Lung microvascular endothelial cell (primary cell): Measurements from ENCODE around the gene HLA-DMB. TPM values are rescaled to one million over a fixed set of nuclear protein-coding genes. Genes with fewer than 3 reads are reported as not detected.
A peak's percentile ranks its signal among the peaks of the same experiment; 100 is the strongest.

Experiments used
- DNase-seq, 2 donors: peaks; one replicate each; pipeline versions ENCODE4 v3.0.0 to v3.0.0-alpha.2; 2010; ENCODE audit warnings: low read depth in 2 of 2
- total RNA-seq: library from RNA; depleted of rRNA; stranded (reverse); fragments of >200 nt; gene quantifications from 2 replicates; pipeline ENCODE4 v1.2.1, GENCODE V29; 2014

HLA-DMB gene
- total RNA-seq, 1 donor from 2014 or later = not detected

DNA sequence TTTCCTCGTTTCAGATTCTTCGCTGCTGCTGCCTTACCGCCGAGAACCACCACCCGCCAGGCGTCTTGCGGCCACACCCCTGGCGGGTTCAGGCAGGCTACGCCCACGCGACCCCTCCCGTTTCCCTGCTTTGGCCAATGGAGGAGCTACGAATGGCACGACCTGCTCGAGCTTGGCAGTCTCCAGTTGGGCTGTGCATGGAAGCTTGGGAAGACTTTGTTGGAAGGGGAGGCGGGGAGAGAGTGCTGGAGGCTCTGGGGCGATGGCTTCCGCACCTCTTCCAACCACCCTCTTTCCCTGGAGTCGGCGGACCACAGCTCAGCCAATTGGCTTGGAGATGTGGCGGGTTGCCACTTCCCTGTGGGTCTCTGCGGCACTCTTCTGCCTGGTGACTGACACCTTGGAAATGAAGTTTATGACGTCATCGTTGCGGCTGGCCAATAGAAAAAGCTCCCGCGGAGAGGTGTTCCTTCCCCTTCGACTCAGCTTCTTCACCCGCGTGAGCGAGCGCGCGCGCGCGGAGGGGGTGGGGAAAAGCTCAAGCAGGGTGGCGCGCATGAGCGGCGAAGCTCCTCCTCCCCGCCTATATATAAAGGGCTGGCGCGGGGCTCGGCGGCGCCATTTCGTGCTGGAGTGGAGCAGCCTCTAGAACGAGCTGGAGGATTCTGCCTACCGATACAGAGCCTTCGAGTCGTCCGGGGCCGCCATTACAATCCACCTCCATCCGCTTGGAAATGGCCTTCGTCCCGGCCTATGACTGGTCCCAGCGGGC lies 30.9 kb upstream of the HLA-DMB start:
- DNase-seq = peak; percentile 100

DNA sequence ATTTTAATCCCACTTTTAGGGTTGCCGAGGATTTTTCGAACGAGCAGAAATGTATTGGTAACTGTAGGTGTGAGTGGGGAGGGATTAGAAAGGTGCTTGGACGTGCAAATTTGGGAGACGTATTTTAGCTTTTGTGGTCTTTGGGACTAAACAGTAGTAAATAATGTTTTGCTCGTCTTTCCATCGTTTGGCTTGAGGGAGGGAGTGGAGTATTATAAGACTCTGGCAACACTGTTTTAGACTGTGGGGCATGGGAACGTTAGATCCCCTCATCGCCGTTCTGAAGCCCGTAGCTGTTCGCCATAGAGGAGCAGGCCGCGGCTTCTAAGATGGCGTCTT lies 30.4 kb upstream of the HLA-DMB start:
- DNase-seq = no peak

DNA sequence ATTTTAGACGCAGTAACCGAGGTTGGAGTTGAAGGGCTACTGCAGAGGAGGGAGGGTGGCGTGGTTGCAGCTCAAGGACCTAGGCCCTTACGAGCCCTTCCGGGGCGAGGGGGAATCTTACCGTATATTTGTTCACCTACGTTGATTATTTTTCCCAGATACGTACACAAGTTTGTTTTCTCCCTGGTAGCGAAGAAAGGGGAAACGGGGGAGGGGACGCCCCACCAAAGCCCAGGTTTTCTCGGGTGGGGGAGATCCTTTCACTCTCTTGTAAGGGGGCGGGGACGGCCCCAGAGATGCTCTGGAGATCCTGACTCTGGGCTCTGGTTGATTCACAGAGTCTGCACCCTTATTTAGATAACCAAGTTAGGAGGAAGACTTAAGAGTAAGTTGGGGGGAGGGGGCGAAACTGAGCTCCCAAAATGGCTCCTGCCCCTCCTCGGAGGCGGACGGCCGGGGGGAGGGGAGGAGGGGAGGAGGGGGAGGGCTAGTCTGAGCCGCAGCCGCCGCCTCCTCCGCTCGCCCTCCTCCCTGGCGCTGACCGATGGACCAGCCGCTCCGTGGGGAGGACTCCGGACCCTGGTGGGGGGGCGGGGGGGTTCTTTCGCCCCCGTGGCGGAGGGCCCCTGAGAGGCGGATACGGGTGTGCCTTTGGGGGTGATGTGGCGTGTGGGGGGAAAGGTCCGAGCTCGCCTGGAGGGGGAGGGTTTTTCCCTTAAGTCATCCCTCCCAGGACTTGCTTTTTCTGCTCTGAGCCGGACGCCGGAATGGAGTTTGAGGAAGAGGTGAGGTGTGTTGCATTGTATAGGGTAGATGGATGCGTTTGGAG lies 29.8 kb upstream of the HLA-DMB start:
- peak; percentile 70 to 87 for DNase-seq

DNA sequence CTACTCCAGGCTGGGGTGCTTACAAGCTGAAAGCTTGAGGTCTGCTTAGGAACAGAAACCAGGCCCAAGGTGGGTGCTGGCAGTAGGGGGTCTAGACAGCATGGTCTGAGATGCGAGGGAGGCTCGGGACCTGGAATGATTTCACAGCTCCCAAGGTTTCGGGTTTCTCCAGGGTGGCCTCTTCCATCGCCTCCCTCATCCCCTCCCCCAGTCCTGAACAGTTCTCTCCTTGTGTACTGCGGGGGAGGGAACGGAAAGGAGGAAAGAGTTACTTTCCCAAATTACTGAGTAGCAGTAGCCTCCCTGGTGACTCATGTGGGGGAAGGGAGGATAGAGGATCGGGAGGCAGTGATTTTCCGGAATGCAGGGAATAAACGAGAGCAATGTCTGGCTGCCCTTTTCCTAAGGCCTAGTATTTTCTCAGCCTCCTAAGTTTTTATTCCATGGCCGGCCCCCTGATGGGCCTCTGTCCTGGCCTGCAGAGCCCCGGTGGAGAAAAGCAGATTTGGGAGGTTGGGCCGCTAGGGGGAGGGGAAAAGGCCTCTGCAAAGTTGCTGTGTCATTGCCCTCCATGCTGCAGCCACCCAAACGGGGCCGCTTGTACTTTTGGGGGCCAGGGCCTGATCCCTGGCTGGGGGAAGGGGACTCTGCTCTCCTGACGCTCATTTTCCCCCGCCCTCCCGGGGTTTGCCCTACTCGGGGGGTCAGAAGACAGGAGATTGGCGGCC lies 29.0 kb upstream of the HLA-DMB start:
- peak; percentile 78 to 83 for DNase-seq

DNA sequence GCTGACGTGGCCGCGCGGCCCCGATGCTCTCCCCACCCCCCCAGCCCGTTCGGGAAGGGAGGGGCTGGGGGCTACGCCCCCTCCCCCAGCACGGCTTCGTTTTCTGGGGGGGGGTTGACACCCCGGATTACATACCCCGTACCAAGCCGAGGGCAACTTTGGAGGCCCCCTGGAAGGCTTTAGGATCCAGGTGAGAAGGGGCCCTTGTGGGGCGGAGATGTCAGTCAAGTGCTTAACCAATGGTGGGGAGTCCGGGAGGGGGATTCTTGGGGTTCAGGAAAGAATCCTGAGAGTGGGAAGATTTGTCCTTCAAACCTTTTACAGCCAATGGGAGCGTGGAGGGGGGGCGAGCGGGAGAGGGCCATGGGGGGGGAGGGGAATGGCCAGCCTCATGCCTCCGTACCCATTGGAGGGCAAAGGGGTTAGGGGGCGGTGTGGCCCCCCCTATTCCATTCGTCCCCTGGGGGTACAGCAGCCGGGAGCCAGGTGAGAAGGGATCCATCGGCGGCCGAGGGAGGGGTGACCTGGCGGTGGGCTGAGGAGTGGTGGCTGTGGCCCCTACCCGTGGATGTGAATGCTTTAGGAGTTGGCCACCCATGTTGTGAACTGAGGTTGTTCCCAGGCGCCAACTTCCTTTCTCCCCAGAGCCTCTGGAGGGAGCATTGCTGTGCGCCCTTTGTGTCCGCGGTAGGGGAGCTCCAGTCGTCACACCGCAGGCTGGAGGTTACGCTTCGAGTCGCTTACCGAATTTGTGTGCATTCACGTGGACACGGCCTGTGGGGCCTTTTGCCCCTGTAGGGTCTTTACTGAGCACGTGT lies 28.2 kb upstream of the HLA-DMB start:
- peak; percentile 68 to 85 for DNase-seq

DNA sequence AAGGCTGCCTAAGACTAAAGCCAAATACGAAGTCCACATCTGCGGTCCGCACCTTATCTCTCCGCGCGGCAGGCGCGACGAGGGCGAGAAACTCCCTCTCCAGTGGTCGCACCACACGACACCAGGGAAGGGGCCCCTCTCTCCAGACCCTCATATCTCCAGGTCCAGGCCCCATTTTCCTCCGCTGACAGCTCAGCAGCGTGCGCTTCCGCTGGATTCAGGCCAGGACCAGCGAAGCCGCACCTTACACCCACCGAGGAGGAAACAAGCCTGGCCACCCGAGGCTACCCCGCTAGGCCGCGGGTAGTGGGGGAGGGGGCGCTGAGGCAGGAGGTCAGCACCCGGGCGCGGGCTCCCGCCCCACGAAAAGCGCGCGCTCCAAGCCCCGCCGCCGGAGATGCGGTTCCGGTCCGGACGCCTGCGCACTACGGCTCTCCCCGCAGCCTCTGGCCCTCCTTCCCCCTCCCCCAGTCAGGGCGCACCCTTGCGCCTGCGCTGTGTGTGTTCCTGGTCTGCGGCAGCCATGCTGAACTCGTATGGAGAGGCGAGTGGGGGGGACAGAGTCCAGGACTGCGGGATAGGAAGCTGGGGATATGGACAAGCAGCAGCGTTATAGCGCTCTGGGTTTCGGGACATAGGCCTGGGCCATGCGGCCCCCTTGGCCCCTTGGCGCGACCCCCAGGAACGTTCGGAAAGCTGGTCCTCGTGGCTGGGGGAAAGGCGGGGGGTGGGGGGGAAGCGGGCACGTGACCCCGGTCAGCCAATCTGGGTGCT lies 27.5 kb upstream of the HLA-DMB start, which contains the start of gene BRD2:
Gene BRD2 (plus strand): TSS at position 502 of the 774 bp plus-strand sequence. CDS start 4,305 bp downstream, outside the sequence.
- DNase-seq = peak; percentile 97

DNA sequence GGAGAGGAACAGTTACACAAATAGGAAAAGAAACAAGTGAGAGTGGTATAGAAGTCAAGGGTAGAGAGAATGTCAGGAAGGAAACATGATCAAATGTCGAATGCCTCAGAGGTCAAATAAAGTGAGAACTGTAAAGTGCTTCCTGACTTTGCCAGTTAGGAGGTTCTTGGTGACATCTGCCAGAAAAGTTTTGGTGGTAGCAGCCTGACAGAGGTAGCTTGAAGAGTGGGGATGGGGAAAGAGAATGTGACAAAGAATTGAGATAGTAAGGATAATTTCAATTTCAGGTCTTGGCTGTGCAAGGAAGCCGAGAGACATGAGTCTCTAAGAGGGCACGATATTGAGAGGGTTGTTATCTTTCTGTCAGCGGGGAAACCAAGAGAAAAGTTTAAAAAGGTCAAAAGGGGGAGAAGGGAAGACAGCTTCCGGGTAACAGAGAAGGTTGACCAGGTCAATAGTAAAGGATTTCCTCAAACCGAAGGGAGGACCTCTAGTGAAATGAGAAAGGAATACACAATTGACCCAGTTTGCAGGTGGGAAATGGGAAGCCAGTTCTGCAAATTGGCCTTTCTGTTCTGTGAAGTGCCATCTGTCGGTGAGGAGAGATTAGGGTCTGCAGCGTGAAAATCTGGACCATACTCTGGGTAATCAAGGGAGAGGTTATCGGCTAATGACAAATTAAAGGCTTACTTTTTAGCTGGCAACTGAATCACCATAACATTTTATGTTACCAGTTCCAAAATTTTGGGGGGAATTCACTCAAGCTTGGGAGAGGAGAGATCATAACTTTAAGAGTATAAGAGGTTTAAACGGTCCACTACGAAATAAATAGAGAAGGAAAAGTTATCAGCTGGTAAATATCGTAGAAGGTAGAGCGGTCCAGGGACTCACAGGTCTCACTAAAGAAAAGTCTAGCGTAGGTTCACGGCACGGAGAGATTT lies 26.6 kb upstream of the HLA-DMB start:
- DNase-seq = peak; percentile 61 to 73

DNA sequence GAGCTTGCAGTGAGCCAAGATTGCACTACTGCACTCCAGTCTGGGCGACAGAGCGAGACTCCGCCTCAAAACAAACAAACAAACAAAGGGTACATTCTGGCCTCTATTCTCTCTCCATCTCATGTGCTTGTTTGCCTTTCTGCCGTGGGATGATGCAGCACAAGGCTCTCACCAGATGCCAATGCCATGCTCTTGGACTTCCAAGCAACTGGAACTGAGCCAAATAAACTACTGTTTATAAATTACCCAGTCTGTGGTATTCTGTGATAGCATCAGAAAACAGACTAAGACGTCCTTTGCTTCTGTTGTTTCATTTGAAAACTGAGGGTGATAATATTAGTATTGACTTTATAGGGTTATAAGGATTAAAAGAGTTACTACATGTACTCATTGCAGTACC lies 23.9 kb upstream of the HLA-DMB start:
- DNase-seq = no peak

DNA sequence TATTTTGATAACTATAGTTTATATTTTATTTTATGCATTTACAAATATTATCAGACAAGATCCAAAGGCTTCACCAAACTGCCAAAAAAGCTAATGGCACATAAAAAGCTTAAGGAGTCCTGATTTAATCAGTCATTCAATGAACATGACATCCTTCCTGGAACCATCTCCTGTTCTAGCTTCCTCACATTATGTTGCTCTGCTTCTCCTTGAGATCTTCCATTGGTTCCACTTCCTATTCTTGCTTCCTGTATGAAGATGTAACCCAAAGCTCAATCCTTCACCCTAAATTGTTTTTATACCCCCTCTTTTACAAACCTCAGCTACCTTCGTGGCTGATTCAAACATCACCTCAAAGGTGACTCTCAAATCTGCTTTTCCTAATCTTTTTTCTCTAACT lies 23.0 kb upstream of the HLA-DMB start:
- DNase-seq = no peak

DNA sequence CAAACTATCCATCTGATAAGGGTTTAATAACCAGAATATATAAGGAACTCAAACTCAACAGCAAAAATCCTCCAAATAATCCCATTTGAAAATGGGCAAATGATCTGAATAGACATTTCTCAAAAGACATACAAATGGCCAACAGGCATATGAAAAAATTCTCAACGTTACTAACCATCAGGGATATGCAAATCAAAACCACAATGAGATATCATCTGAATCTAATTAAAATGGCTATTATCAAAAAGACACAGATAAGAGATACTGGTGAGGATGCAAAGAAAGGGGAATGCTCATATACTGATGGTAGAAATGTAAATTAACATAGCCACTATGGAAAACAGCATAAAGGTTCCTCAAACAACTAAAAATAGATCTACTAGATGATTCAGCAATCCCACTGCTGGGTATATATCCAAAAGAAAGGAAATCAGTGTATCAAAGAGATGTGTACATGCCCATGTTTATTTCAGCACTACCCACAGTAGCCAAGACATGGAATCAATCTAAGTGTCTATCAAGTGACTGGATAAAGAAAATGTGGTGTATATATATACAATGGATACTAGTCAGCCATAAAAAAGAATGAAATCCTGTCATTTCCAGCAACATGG lies 21.5 kb upstream of the HLA-DMB start:
- no peak for DNase-seq

DNA sequence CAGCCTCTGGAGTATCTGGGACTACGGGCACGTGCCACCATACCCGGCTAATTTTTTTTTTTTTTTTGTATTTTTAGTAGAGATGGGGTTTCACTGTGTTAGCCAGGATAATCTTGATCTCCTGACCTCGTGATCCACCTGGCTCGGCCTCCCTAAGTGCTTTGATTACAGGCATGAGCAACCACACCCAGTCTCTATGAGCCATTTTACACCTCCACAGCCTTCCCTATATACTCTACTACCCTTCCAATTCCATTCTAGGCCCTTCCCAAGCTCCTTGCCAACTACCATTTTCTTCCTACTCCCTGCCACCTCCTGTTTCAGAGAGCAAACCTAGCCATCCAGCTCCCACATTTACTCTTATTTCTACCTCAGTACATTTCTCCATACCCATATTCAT lies 19.7 kb upstream of the HLA-DMB start:
- no peak for DNase-seq

DNA sequence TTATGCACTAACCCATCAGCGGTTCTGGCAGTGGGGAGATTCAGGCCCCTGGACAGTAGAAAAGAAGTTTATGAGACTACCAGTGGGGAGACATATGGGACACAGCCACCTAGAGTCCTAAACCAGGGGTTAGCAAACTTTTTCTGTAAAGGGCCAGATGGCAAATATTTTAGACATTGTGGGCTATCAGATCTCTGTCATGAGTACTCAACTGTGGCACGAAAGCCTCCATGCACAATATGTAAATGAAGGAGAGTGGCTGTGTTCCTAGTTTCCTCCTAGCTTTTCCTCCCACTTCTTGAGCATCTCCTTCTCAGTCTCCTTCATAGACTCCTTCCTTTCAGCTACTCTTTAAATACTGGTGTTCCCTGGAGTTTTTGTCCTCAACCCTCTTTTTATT lies 15.3 kb upstream of the HLA-DMB start:
- no peak for DNase-seq

DNA sequence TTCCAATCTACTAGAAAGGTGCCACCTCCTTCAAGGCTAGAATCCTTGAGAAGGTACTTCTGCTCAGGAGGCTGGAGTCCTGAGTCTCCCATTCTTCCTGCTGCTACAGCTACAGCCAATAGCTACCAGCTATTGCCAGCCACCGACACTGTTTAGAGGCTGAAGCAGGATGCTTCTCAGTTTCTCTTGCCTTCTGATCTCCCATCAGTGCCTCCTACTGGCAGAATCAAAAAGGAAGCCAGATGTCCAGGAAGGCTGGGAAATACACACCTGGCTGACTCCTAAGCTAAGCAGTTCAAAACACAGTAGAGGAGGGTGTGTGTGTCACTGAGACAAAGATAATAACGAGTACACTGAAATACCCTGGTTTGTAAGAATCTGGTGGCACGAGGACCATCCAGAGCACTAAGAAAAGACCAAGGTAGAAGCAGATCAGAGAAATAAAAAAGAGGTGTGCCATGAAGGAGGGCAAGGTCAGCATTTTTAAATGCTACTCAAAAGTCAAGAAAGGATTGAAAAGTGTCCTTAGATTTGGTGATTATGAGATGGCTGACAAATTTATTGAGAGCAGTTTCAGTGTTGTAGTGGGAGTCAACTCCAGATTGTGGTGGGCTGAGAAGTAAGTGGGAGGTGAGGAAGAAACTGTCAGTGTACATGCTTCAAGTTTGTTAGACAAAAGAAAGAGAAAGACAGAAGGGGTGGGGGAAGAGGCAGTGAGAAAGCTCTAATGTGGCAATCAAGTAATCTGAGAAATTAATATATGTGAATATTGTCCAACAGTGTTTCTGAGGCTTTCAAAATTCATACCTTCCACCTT lies 14.4 kb upstream of the HLA-DMB start:
- DNase-seq = peak in 1 of 2 donors; percentile 28

DNA sequence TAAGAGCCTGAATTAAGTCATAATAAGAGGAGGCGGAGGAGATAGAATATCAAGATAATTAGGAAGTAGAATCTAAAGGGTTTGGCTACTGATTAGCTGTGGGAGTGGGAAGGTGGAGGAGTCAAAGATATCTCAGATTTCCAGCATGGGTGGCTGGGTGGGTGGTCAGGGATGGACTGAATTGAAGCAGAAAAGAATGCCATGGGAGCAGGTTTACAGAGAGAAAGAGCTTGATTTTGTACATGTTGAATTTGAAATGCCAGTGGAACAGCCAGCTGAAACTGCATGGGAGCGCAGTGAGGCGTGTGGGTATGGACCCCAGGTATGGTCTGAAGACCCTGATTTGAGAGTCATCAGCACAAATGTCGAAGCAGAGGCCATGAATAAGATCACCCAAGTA lies 13.4 kb upstream of the HLA-DMB start:
- no peak for DNase-seq

DNA sequence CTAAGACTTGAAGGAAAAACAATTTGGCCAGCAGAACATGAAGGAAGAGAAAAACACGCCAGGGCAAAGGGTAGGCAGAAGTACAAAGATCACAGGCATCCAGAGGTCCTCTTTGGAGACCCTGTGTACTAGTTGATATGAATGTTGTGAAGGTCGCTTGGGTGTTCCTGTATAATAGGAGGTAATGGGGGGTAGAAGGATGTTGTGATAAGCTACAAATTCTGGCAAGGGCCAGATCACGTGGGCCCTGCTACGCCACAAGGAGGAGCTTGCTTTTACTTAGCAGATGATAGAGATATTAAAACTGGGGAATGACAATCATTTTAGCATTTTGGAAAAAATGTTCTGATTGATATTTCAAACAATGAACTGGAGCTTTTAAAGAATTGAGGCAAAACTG lies 12.9 kb upstream of the HLA-DMB start:
- no peak for DNase-seq

DNA sequence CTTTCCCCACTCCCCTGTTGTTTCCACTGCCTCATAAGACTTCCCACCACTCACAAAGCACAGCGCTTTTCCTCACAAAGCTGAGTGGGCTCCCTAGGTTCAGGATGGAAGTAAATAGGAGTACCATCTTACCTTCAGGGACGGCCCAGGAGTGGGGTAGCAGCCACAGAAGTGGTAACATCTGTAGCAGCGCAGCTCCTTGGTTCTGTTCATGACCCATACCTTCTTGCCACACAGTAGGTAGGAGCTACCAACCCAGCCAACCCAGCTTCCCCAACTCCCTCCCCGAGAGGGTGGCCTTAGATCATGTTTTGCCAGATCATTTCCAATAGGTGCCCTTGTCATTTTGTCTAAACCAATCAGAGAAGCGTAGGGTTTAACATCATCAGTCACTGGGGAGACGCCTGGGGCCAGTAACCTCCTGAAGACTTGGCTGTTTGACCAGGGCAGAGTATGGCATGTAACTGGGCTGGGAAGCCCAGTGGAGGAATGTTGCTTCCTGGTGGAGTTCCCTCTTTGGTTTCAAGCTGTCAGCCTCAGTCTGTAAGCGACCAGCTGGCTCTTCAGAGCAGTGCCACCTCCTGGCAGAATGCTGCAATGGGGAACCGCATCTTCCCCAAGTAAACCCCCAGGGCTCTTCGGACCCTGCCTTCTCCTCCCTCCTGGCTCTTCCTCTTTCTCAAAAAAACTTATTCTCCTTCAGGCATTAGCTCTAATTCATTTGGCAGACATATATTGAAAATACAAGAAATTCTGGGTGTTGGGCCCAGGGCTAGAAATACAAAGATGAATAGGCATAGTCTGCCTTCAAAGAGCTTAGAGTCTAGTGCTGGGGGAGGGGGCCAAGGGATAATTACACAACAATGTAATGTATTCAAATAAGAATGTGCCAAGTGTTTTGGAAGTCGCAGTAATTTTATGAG lies 12.2 kb upstream of the HLA-DMB start, which contains the start of gene HLA-DMA:
Gene HLA-DMA (minus strand): TSS at position 281 of the 923 bp plus-strand sequence. CDS start 61 bp downstream, at position 220.
- peak; percentile 93 to 96 for DNase-seq

DNA sequence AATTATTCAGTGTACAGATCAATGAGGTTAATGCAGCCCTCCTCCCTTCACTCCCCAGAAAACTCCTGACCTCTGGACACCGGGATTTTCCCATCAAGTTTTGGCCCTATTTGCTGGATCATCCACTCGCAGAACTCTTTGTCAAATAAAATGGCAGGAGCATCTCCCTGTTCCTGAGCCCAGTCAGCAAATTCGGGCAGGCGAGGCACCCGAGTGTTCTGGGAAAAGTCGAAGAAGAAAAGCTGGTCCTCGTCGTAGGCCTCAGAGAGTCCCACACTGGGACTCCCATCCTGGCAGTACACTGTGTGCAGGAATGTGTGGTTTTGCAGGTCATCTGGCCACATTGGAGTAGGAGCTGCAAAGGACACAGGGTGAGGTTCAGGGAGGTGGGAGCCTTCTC lies 9.6 kb upstream of the HLA-DMB start:
- DNase-seq = no peak
